AG04449 (cell line): ENCODE results near the gene UGT2B10.

ENCODE experiments used
- CTCF ChIA-PET: fragments of 350-600 bp; formaldehyde crosslinking; extraction: SDS; loops from one replicate; lab custom pipeline; 2021; ENCODE audit warnings: antibody characterized with exemption; lab: Yijun Ruan, JAX
- POLR2A ChIA-PET: fragments of 400-600, 350-600 bp; formaldehyde crosslinking; extraction: SDS; loops from one replicate; lab custom pipeline; 2020; ENCODE audit warnings: antibody characterized with exemption, inconsistent platforms; lab: Yijun Ruan, JAX
- DNase-seq: peaks from one replicate; pipeline ENCODE4 v3.0.0-alpha.2; 2010; ENCODE audit warnings: low read depth, low spot score
- H3K4me3 ChIP-seq: 2 replicates; pipeline ENCODE4 v1.5.1; 2011; ENCODE audit warnings: low read depth, mild to moderate bottlenecking, control low read depth, low read length
- CTCF ChIP-seq: IDR thresholded peaks from one replicate; pipeline ENCODE4 v1.5.1; 2011; ENCODE audit warnings: mild to moderate bottlenecking, moderate library complexity, low read length, control low read depth, inconsistent platforms; ENCODE audit not compliant: insufficient read depth; ENCODE audit errors: missing control alignments

The UGT2B10 gene

GRCh38 chr4:68865760-68866159 lies 50.0 kb downstream of the UGT2B10 start:
- DNase-seq, result no peak
- no peak overlapping the region for H3K4me3 ChIP-seq
- ChIA-PET POLR2A (no interaction called here), CTCF (no interaction called here)
- TF ChIP-seq CTCF, result no peak

- CTCF ChIA-PET, result no interaction called here
- no peak for DNase-seq
- POLR2A ChIA-PET, result no interaction called here
- TF ChIP-seq CTCF, result no peak
- no peak overlapping the region for H3K4me3 ChIP-seq
Measured at GRCh38 chr4:68869274-68869773, 53.5 kb downstream of the UGT2B10 start.

GRCh38 chr4:68871809-68872642 lies 56.2 kb downstream of the UGT2B10 start:
- ChIA-PET CTCF (no interaction called here), POLR2A (no interaction called here)
- no peak for TF ChIP-seq CTCF
- DNase-seq, result no peak
- H3K4me3 ChIP-seq, result no peak overlapping the region

GRCh38 chr4:68872643-68873502 lies 57.1 kb downstream of the UGT2B10 start:
- TF ChIP-seq CTCF, result no peak
- CTCF ChIA-PET, result no interaction called here
- POLR2A ChIA-PET, result no interaction called here
- no peak overlapping the region for H3K4me3 ChIP-seq
- DNase-seq, result no peak

- no peak for TF ChIP-seq CTCF
- H3K4me3 ChIP-seq, result no peak overlapping the region
- POLR2A ChIA-PET, result no interaction called here
- no peak for DNase-seq
- CTCF ChIA-PET, result no interaction called here
Measured at GRCh38 chr4:68874507-68874906, 58.7 kb downstream of the UGT2B10 start.

GRCh38 chr4:68877555-68877954 lies 61.8 kb downstream of the UGT2B10 start:
- POLR2A ChIA-PET, result no interaction called here
- no peak for DNase-seq
- no peak for TF ChIP-seq CTCF
- H3K4me3 ChIP-seq, result no peak overlapping the region
- CTCF ChIA-PET, result no interaction called here
